Activated CD8-positive, alpha-beta memory T cell treated with anti-CD3 and anti-CD28 coated beads, Interleukin-2, amount 50 U/mL, for 4 hours (primary cell): ENCODE measurements around the gene PTGES.
A peak's percentile ranks its signal among the peaks of the same experiment; 100 is the strongest.

ENCODE experiments used
- DNase-seq: peaks from one replicate; pipeline ENCODE4 v3.0.0-alpha.2; 2020

The PTGES gene

DNA sequence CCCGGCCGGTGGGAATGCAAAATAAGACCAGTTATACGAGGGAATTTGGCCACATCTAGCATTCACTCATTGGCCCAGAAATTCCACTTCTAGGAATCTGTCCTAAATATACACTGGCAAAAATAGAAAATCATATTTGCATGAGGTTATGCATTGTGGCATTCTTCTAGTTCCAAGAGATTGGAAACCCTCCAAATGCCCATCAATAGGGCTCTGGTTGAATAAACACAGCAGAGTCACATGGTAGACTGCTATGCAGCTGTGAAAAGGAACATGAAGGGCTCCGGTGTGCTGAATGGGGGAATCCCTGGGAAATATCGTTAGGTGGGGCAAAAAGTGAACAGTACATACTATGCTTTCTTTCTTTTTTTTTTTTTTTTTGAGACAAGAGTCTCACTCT is 36.8 kb downstream of the PTGES start:
- DNase-seq, result no peak

DNA sequence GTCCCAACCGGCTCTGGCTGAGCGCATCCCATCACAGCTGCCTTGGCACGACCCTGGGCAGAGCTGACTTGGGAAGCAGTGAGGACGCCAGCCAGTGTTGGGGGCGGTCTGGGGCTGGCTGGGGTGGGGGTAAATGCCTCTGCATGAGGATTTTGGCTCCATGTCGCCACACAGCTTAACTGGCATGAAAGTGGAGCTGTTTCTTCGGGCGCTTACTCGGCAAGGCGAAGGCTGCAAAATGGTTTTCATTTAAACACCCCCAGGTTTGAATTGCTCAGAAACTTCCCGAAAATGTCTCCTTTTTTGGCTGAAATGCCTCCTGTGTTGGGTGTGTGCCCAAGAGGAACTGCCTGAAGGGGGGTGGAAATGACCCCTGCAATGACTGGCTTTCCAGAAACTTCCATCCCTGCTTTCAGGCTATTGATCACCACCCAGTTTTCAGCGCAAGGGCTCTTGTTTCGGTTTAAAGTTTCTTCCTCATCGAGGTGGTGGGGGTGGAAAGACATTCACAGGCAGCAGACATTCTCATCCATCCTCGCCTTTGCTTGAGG is 38.3 kb downstream of the PTGES start:
- no peak for DNase-seq

DNA sequence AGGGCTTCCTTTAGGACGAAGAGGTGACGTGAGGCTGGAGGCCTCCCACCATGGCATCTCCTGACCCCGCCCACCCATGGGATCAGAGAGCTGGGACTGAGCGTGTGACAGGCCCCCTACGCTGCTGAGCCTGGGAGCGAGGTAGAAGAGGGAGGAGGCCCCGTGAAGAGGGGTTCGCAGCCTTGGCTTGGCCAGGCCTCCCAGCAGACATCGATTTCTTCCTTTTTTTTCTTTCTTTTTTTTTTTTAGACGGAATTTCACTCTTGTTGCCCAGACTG is 39.5 kb downstream of the PTGES start:
- DNase-seq, result no peak

- no peak for DNase-seq
Observed at GRCh38 chr9:129712634-129713401, 40.0 kb downstream of the PTGES start.

DNA sequence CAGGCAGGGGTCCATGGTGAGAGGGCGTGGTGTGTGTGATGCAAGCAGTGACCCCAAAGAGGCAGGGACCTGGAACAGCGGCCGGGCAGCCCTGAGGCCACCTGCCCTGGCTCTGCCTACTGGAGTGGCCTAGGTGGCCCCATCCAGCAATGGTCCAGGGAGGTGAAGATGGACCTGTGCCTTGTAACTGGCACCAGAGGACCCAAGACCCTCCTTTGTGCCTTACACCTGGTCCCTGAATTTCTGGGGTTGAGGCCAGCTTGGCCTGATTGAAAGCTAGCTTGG is 42.7 kb downstream of the PTGES start:
- no peak for DNase-seq

DNA sequence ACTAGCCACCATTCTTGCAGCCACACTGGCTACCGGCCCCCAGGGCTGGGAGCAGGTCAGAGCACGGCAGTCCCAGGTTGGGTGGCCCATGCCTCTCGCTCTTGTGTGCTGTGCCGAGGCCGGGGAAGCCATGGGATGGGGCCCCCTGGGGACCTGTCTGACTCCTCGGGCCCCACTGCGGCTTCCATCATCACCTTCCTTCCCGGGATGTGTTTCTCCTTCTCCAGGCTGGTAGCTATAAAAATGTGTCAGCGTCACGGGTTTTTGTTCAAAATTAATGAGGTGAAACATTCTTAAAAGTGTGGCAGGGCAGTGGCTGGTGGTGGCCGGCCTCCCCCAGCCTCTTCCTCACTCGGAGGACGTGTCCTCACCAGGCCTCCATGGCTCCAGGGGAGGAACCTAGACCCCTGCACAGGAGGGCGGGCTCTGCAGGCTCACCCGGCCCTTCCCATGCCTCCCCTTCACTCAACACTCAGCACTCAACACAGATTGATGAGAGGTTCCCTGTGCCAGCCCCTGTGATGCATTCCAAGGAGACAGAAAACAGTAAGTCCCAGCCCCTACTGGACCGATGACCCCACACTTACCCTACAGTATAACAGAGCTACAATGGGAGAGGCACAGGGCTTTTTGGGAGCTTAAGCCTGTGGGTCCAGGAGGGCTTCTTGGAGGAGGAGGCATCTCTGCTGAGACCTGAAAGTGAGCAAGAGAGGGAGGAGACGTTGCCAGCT is 43.2 kb downstream of the PTGES start:
- DNase-seq, result no peak

GRCh38 chr9:129708793-129709192 is 44.0 kb downstream of the PTGES start:
- DNase-seq, result no peak

GRCh38 chr9:129704807-129705206 is 48.0 kb downstream of the PTGES start:
- no peak for DNase-seq

GRCh38 chr9:129703667-129704355 is 49.0 kb downstream of the PTGES start:
- no peak for DNase-seq

- DNase-seq, result no peak
Observed at GRCh38 chr9:129702589-129703520, 50.0 kb downstream of the PTGES start.

GRCh38 chr9:129701549-129701948 is 51.3 kb downstream of the PTGES start:
- DNase-seq, result no peak

- no peak for DNase-seq
Observed at GRCh38 chr9:129701054-129701453, 51.8 kb downstream of the PTGES start.

DNA sequence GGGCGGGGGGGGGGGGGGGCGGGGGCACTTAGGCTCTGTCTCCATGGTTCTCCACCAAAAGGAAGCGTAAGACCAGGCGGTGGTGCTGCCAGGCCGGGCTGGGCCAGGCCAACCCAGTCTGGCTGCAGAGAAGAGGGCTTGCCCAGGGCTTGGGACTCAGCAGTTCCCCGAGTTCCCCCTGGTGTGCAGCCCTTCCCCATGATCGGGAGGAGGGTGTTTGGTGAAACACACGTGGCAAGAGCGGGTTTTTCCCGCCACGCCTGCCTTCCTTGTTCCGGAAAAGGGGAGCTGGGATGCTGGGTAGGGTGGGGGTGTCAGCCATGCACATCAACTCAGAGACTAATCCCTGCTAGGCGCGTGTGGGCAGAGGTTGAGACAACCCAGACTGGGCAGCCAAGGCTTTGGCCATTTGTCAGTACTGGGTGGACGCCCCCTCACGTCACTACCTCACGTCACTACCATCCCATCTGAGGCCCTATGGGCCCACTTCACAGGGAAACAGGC is 54.5 kb downstream of the PTGES start:
- no peak for DNase-seq

- peak; percentile 25 for DNase-seq
Observed at GRCh38 chr9:129697656-129698253, 55.1 kb downstream of the PTGES start.

- DNase-seq, result no peak
Observed at GRCh38 chr9:129696944-129697655, 55.7 kb downstream of the PTGES start.

- no peak for DNase-seq
Observed at GRCh38 chr9:129695870-129696269, 57.0 kb downstream of the PTGES start.

- DNase-seq, result no peak
Observed at GRCh38 chr9:129694243-129694646, 58.6 kb downstream of the PTGES start.

DNA sequence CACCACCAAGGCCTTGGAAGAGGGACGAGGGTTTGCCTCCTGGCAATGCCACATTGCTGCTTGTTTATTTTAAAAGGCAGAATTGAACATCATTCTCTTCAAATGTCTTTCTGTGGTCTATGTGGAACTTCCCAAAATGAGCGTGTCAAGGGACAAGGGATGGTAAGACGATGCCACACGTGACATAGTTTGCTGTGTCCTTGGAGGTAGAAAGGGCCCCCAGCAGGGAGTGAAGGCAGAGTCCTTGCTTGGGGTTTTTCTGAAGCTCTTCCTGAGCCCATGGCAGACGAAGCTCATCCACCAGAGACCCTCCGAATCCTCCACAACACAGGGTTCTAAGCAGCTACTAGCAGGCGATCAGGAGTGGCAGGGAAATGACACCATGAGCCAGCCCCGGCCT is 59.1 kb downstream of the PTGES start:
- no peak for DNase-seq

DNA sequence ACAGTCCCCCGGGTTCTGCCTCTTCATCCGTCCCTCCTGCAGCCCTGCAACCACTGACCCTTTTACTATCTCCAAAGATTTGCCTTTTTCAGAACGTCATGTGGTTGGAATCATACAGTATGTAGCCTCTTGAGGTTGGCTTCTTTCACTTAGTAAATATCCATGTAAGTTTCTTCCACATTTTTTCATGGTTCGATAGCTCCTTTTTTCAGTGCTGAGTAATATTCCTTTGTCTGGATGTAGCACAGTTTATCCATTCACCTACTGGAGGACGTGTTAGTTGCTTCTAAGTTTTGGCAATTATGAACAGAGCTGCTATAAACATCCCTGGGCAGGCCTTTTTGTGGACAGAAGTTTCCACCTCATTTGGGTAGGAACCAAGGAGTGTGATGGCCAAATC is 60.3 kb downstream of the PTGES start:
- no peak for DNase-seq
